GM12878 (cell line): ENCODE data around the gene CD83. TPM values are rescaled to one million over a fixed set of nuclear protein-coding genes. Genes with fewer than 3 reads are reported as not detected.

Source experiments
- ATAC-seq: fragments of 200-7000 bp; cut with Tn5 transposase; 3 replicates; pipeline ENCODE4 v1.9.1; 2020; ENCODE audit warnings: mild to moderate bottlenecking, moderate library complexity
- BruUV-seq: library from RNA; stranded (reverse); fragments of 400-500 nt; replicated peaks from 2 replicates; lab custom pipeline; 2021; lab: Mats Ljungman, UMichigan
- CTCF ChIA-PET: fragments of 300-600 bp; sonication (Branson Sonifier 250); formaldehyde crosslinking; extraction: SDS; loops from one replicate; lab custom pipeline; 2021; ENCODE audit warnings: inconsistent platforms; lab: Yijun Ruan, JAX
- POLR2A ChIA-PET: fragments of 350-600 bp; formaldehyde crosslinking; extraction: SDS; loops from one replicate; lab custom pipeline; 2021; ENCODE audit warnings: inconsistent platforms; lab: Charles Lee
- RAD21 ChIA-PET: fragments of 300-600 bp; sonication (Branson Sonifier 250); formaldehyde crosslinking; loops from one replicate; lab custom pipeline; 2023; ENCODE audit warnings: antibody characterized with exemption; ENCODE audit not compliant: unreplicated experiment; lab: Charles Lee
- SMC1A ChIA-PET: fragments of 300-600 bp; sonication (Branson Sonifier 250); formaldehyde crosslinking; loops from one replicate; lab custom pipeline; 2023; ENCODE audit not compliant: unreplicated experiment, uncharacterized antibody; lab: Charles Lee
- DNase-seq: peaks from one replicate; pipeline ENCODE4 v3.0.0-alpha.2; 2011; ENCODE audit warnings: low read depth, low spot score
- FAIRE-seq: peaks from 3 replicates; lab custom pipeline; 2011; peaks lifted over from hg19 to GRCh38; lab: Jason Lieb, UNC
- H2AFZ ChIP-seq: 2 replicates; pipeline ENCODE4 v1.6.0; 2011; ENCODE audit warnings: low read depth, low read length, control low read depth; ENCODE audit not compliant: control insufficient read depth
- H3K27ac ChIP-seq: 2 replicates; pipeline ENCODE4 v1.5.1; 2011; ENCODE audit warnings: control low read depth; ENCODE audit not compliant: control insufficient read depth, insufficient read depth
- H3K27me3 ChIP-seq, 2 experiments: replicated peaks in 1 of 2; 2 replicates each; pipeline versions ENCODE4 v1.6.0 to v1.6.1; 2011; ENCODE audit warnings: low read length in 1 of 2; ENCODE audit not compliant: control insufficient read depth in 2 of 2, insufficient read depth in 2 of 2
- H3K36me3 ChIP-seq, 2 experiments: 2 replicates each; pipeline ENCODE4 v1.5.1; 2011; ENCODE audit warnings: low read length in 1 of 2; ENCODE audit not compliant: control insufficient read depth in 2 of 2, insufficient read depth in 2 of 2
- H3K4me1 ChIP-seq: 2 replicates; pipeline ENCODE4 v1.6.1; 2011; ENCODE audit warnings: mild to moderate bottlenecking, low read length, moderate library complexity, mixed read lengths; ENCODE audit not compliant: control insufficient read depth, insufficient read depth
- H3K4me2 ChIP-seq: 2 replicates; pipeline ENCODE4 v1.6.0; 2011; ENCODE audit warnings: control low read depth; ENCODE audit not compliant: control insufficient read depth, insufficient read depth
- H3K4me3 ChIP-seq: fragments of 200-600 bp; sonication (generic); 2 replicates; pipeline ENCODE4 v1.5.1; 2016
- H3K79me2 ChIP-seq: 2 replicates; pipeline ENCODE4 v1.6.0; 2011; ENCODE audit warnings: low read length; ENCODE audit not compliant: control insufficient read depth, insufficient read depth
- H3K9ac ChIP-seq: 2 replicates; pipeline ENCODE4 v1.8.0; 2011; ENCODE audit warnings: low read length, control low read depth, mixed read lengths; ENCODE audit not compliant: control insufficient read depth, insufficient read depth
- H3K9me3 ChIP-seq: replicated peaks from 3 replicates; pipeline ENCODE4 v1.5.1; 2011; ENCODE audit warnings: mild to moderate bottlenecking, low read length; ENCODE audit not compliant: control insufficient read depth, insufficient read depth
- H4K20me1 ChIP-seq: 2 replicates; pipeline ENCODE4 v1.6.0; 2011; ENCODE audit not compliant: control insufficient read depth, insufficient read depth
- IRF3 ChIP-seq: fragments of 450-650 bp; IDR thresholded peaks from 2 replicates; pipeline ENCODE4 v1.6.1; 2014; ENCODE audit warnings: mild to moderate bottlenecking
- NR2C2 ChIP-seq: IDR thresholded peaks from 2 replicates; pipeline ENCODE4 v1.6.1; 2011; ENCODE audit warnings: borderline replicate concordance, low read depth; ENCODE audit not compliant: control insufficient read depth, insufficient read length
- RAD21 ChIP-seq: IDR thresholded peaks from 2 replicates; pipeline ENCODE4 v1.6.1; 2011; ENCODE audit warnings: mild to moderate bottlenecking, low read depth, low read length, moderate library complexity; ENCODE audit not compliant: insufficient read depth
- SPI1 ChIP-seq: IDR thresholded peaks from 2 replicates; pipeline ENCODE4 v1.6.1; 2011; ENCODE audit warnings: low read depth, mild to moderate bottlenecking, low read length, moderate library complexity, borderline replicate concordance; ENCODE audit not compliant: insufficient read depth
- SRF ChIP-seq, 2 experiments: IDR thresholded peaks; 2 replicates each; pipeline ENCODE4 v1.6.1; 2011; ENCODE audit warnings: low read depth in 2 of 2, low read length in 2 of 2, mild to moderate bottlenecking in 1 of 2, moderate library complexity in 1 of 2
- TCF7 ChIP-seq: IDR thresholded peaks from 2 replicates; pipeline ENCODE4 v1.6.1; 2014; ENCODE audit warnings: antibody characterized with exemption, borderline replicate concordance
- YY1 ChIP-seq: IDR thresholded peaks from 2 replicates; pipeline ENCODE4 v1.6.1; 2011; ENCODE audit warnings: low read depth, mild to moderate bottlenecking, low read length
- ZNF592 ChIP-seq: fragments of 450-650 bp; IDR thresholded peaks from 2 replicates; pipeline ENCODE4 v1.6.1; 2017; ENCODE audit warnings: mild to moderate bottlenecking, moderate library complexity
- WGBS: methylation state at CpG from one replicate; pipeline ENCODE4 v1.1.6; 2016; ENCODE audit warnings: low lambda C conversion rate; ENCODE audit not compliant: insufficient replicate concordance, insufficient coverage; ENCODE audit errors: missing lambda C conversion rate; 5-methylcytosine and 5-hydroxymethylcytosine counted together
- in situ Hi-C: fragments of 300-500 bp; cut with MboI; formaldehyde crosslinking; loops from 9 replicates; pipeline ENCODE4 v1.14.3; 2018; ENCODE audit warnings: mixed read lengths
- intact Hi-C: fragments of 100-400 bp; cut with micrococcal nuclease; formaldehyde crosslinking; loops from one replicate; pipeline ENCODE4 v1.14.2; 2022; ENCODE audit not compliant: unreplicated experiment
- polyA plus RNA-seq, 11 experiments: library from polyadenylated mRNA; depleted of rRNA in 4 of 11; unstranded in 6 of 11; stranded (reverse) in 5 of 11; fragments of >200 nt; fragmentation: Nextera tagmentation in 4 of 11; fragmentation: Illumina TruSeq in 1 of 11; extraction: Ambion mirVana in 4 of 11; extraction: Trizol in 1 of 11; gene quantifications; 1 replicate in 1 of 11; 2 replicates in 10 of 11; pipeline versions ENCODE4 v1.2.1 to v1.2.3, GENCODE V29; 2011 to 2016; ENCODE audit warnings: inconsistent platforms in 2 of 11, missing spikeins in 2 of 11, low read depth in 1 of 11
- total RNA-seq, 4 experiments: library from RNA; depleted of rRNA in 3 of 4; stranded (reverse); fragments of >200 nt in 3 of 4; fragmentation: Illumina TruSeq in 1 of 4; extraction: Trizol in 1 of 4; gene quantifications; 2 replicates each; pipeline versions ENCODE4 v1.2.1 to v1.2.3, GENCODE V29; 2013 to 2021
- TF ChIP-seq, protein P1 (sequence below): fragments of 450-650 bp; IDR thresholded peaks from 2 replicates; pipeline ENCODE4 v1.6.1; 2017; ENCODE audit warnings: mild to moderate bottlenecking, moderate library complexity

Gene CD83
- total and polyA plus RNA-seq, 10 of the 15 experiments (the other 5 are each of a cell fraction or from before 2014, with no cell fraction given) = 76.1 to 174 (median 129) TPM

GRCh38 chr6:14077193-14077867 is 40.2 kb upstream of the CD83 start:
- H3K4me3 ChIP-seq = no peak overlapping the region
- intact Hi-C loops (no loop called here), in situ Hi-C loops (no loop called here)
- no peaks in the 10 kb centered on the region for H3K79me2 ChIP-seq
- FAIRE-seq = no peak
- no peak for ATAC-seq
- H4K20me1 ChIP-seq = no peaks in the 10 kb centered on the region
- WGBS = 48% methylated on average over 4 of the region's 4 CpGs
- ChIA-PET SMC1A (interaction anchor here (0.8 to 10.9 kb wide), 10 partner anchors 9 to 283 kb away, joined by 3 to 226 read pairs (median 5); no protein-coding TSS in a partner anchor), CTCF (interaction anchor here (0.9 to 9.4 kb wide), 8 partner anchors 10 to 68 kb away, joined by 3 to 66 read pairs (median 5); no protein-coding TSS in a partner anchor), POLR2A (interaction anchor here (1.0 to 7.1 kb wide), 2 partner anchors 18 to 31 kb away, joined by 4 to 56 read pairs; no protein-coding TSS in a partner anchor), RAD21 (interaction anchor here (0.6 to 6.2 kb wide), 6 partner anchors 11 to 703 kb away, joined by 3 to 61 read pairs (median 4); no protein-coding TSS in a partner anchor)
- BruUV-seq = no TSS peak
- H3K4me2 ChIP-seq = no peak overlapping the region
- H2AFZ ChIP-seq = no peak overlapping the region
- no peak for DNase-seq
- no peaks in the 10 kb centered on the region for H3K27me3 ChIP-seq
- no peak overlapping the region for H3K27ac ChIP-seq
- no peaks in the 10 kb centered on the region for H3K36me3 ChIP-seq
- H3K9me3 ChIP-seq = no peaks in the 10 kb centered on the region
- H3K4me1 ChIP-seq = peaks cover 22% of the 10 kb centered on the region
- no peak overlapping the region for H3K9ac ChIP-seq
- TF ChIP-seq SRF (IDR thresholded peaks at IDR 0.05; ENCODE audit: low read depth in 2 of 2, low read length in 2 of 2) = no peak
- TF ChIP-seq, protein P1, sequence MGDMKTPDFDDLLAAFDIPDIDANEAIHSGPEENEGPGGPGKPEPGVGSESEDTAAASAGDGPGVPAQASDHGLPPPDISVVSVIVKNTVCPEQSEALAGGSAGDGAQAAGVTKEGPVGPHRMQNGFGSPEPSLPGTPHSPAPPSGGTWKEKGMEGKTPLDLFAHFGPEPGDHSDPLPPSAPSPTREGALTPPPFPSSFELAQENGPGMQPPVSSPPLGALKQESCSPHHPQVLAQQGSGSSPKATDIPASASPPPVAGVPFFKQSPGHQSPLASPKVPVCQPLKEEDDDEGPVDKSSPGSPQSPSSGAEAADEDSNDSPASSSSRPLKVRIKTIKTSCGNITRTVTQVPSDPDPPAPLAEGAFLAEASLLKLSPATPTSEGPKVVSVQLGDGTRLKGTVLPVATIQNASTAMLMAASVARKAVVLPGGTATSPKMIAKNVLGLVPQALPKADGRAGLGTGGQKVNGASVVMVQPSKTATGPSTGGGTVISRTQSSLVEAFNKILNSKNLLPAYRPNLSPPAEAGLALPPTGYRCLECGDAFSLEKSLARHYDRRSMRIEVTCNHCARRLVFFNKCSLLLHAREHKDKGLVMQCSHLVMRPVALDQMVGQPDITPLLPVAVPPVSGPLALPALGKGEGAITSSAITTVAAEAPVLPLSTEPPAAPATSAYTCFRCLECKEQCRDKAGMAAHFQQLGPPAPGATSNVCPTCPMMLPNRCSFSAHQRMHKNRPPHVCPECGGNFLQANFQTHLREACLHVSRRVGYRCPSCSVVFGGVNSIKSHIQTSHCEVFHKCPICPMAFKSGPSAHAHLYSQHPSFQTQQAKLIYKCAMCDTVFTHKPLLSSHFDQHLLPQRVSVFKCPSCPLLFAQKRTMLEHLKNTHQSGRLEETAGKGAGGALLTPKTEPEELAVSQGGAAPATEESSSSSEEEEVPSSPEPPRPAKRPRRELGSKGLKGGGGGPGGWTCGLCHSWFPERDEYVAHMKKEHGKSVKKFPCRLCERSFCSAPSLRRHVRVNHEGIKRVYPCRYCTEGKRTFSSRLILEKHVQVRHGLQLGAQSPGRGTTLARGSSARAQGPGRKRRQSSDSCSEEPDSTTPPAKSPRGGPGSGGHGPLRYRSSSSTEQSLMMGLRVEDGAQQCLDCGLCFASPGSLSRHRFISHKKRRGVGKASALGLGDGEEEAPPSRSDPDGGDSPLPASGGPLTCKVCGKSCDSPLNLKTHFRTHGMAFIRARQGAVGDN = peak; percentile 98
- peak; percentile 63 for TF ChIP-seq YY1
- peak; percentile 98 for TF ChIP-seq ZNF592
- TF ChIP-seq SPI1 = 0 out of 2 replicates have a peak, but pooled peaks have one; percentile 3
- TF ChIP-seq IRF3 = no peak
- TF ChIP-seq RAD21 = no peak
- no peak for TF ChIP-seq NR2C2
- no peak for TF ChIP-seq TCF7
